Duodenal mucosa (tissue), 2 donors: Measurements from ENCODE around the gene GPATCH2L.

Experiments used
- H3K27ac ChIP-seq: one replicate; pipeline ENCODE4 v1.7.0; 2013; ENCODE audit warnings: low read depth, low read length
- H3K27me3 ChIP-seq, 2 donors: one replicate each; pipeline ENCODE4 v1.7.0; 2013; ENCODE audit warnings: low read length in 2 of 2, control low read depth in 1 of 2; ENCODE audit not compliant: insufficient read depth in 2 of 2, control insufficient read depth in 1 of 2
- H3K36me3 ChIP-seq, 2 donors: one replicate each; pipeline ENCODE4 v1.7.0; 2013; ENCODE audit warnings: low read length in 2 of 2, control low read depth in 1 of 2; ENCODE audit not compliant: insufficient read depth in 2 of 2, control insufficient read depth in 1 of 2
- H3K4me1 ChIP-seq, 2 donors: one replicate each; pipeline ENCODE4 v1.7.0; 2013; ENCODE audit warnings: low read length in 2 of 2, control low read depth in 1 of 2; ENCODE audit not compliant: insufficient read depth in 2 of 2, control insufficient read depth in 1 of 2
- H3K4me3 ChIP-seq, 2 donors: one replicate each; pipeline ENCODE4 v1.7.0; 2013; ENCODE audit warnings: low read length in 2 of 2, low read depth in 1 of 2
- H3K9ac ChIP-seq, 2 donors: one replicate each; pipeline ENCODE4 v1.7.0; 2013; ENCODE audit warnings: low read length in 2 of 2, low read depth in 1 of 2
- H3K9me3 ChIP-seq, 2 donors: one replicate each; pipeline ENCODE4 v1.7.0; 2013; ENCODE audit warnings: low read length in 2 of 2, control low read depth in 1 of 2; ENCODE audit not compliant: control insufficient read depth in 1 of 2

The GPATCH2L gene

DNA sequence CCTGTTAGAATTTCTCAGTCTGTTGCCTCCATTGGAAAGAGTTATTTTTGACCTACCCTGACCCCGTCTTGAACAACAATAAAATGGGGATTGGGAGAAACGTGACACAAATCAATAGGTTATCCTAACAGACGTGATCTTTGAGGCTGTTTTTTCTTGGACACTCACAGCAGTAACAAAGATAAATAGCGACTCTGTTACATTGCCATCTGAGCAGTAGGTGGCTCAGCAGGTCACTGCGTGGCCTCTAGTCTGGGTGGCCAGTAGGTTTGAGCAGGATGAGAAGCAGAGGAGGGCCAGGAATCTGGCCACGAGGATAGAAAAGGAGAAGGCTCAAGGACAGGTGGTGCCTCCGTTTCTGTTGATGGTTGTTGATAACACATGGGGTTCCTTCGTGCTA lies 101.4 kb downstream of the GPATCH2L start:
- Histone ChIP-seq H3K9me3 (no peaks in the 10 kb centered on the region), H3K9ac (no peak overlapping the region), H3K4me1 (no peaks in the 10 kb centered on the region), H3K4me3 (no peak overlapping the region), H3K27me3 (peaks cover 0 to 7% of the 10 kb centered on the region in 2 donors), H3K27ac (no peak overlapping the region), H3K36me3 (no peaks in the 10 kb centered on the region)

- Histone ChIP-seq H3K27me3 (peaks cover 0 to 7% of the 10 kb centered on the region in 2 donors), H3K36me3 (no peaks in the 10 kb centered on the region)
Measured at GRCh38 chr14:76256545-76256944, 104.8 kb downstream of the GPATCH2L start.

GRCh38 chr14:76257111-76257803 lies 105.5 kb downstream of the GPATCH2L start:
- H3K27me3 ChIP-seq, result no peaks in the 10 kb centered on the region
- H3K4me3 ChIP-seq, result no peak overlapping the region
- H3K36me3 ChIP-seq, result no peaks in the 10 kb centered on the region
- no peak overlapping the region for H3K9ac ChIP-seq
- H3K4me1 ChIP-seq, result no peaks in the 10 kb centered on the region
- no peak overlapping the region for H3K27ac ChIP-seq
- H3K9me3 ChIP-seq, result no peaks in the 10 kb centered on the region

More at GRCh38 chr14:76256545-76256944, 104.8 kb downstream of the GPATCH2L start:
- Histone ChIP-seq H3K9me3 (no peaks in the 10 kb centered on the region), H3K9ac (no peak overlapping the region), H3K4me3 (no peak overlapping the region), H3K27ac (no peak overlapping the region), H3K4me1 (no peaks in the 10 kb centered on the region)

GRCh38 chr14:76257842-76258397 lies 106.2 kb downstream of the GPATCH2L start:
- H3K4me3 ChIP-seq, result no peak overlapping the region
- H3K27ac ChIP-seq, result no peak overlapping the region
- no peak overlapping the region for H3K9ac ChIP-seq
- H3K36me3 ChIP-seq, result no peaks in the 10 kb centered on the region
- H3K9me3 ChIP-seq, result no peaks in the 10 kb centered on the region
- H3K4me1 ChIP-seq, result no peaks in the 10 kb centered on the region
- H3K27me3 ChIP-seq, result no peaks in the 10 kb centered on the region

DNA sequence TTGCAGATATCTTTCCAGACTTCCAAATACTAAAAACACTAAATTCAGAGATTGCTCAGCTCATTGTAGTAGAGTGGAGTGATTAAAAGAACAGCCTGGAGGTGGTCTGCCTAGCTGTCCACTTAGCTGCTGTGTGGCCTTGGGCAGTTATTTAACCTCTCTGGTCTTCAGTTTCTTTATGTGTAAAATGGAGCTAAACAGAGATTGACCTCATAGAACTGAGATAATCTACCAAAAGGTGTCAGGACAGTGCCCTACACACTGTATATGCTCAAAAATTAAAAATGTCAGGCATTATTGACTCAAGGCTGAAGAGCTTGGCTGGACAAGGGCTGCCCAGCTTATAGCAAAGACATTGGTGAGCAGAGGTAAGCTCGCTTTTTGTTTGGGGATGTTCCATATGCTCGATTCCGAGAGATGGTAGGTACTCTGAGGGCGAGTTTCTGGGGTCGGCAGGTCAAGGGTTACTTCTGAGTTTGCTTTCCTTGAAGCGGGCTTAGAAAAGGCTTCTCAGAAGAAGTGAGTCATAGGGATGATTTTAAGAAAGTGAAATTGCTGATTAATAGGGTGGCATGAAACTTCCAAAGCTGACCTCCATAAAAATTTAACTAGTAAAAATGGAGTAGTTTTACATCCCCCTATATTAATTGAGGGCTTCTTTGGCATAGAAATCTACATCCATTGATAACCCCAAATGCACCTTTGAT lies 107.5 kb downstream of the GPATCH2L start:
- H3K27ac ChIP-seq, result no peak overlapping the region
- H3K4me1 ChIP-seq, result no peaks in the 10 kb centered on the region
- no peaks in the 10 kb centered on the region for H3K9me3 ChIP-seq
- H3K27me3 ChIP-seq, result no peaks in the 10 kb centered on the region
- no peaks in the 10 kb centered on the region for H3K36me3 ChIP-seq
- no peak overlapping the region for H3K9ac ChIP-seq
- H3K4me3 ChIP-seq, result no peak overlapping the region

DNA sequence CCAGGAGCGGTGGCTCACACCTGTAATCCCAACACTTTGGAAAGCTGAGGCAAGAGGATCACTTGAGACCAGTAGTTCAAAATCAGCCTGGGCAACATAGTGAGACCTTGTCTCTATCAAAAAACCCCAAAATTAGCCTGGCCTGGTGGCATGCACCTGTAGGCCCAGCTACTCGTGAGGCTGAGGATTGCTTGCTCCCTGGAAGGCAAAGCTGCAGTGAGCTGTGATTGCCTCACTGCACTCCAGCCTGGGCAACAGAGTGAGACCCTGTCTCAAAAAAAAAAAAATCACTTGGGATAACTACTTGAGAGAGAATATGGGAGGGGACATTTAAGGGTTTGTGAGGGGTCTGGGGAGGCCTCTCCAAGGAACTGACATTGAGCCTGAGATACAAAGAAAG lies 109.0 kb downstream of the GPATCH2L start:
- no peaks in the 10 kb centered on the region for H3K27me3 ChIP-seq
- no peaks in the 10 kb centered on the region for H3K4me1 ChIP-seq
- H3K4me3 ChIP-seq, result no peak overlapping the region
- H3K9me3 ChIP-seq, result no peaks in the 10 kb centered on the region
- no peak overlapping the region for H3K9ac ChIP-seq
- no peak overlapping the region for H3K27ac ChIP-seq
- no peaks in the 10 kb centered on the region for H3K36me3 ChIP-seq

GRCh38 chr14:76261371-76261811 lies 109.7 kb downstream of the GPATCH2L start:
- Histone ChIP-seq H3K27me3 (no peaks in the 10 kb centered on the region), H3K4me3 (no peak overlapping the region), H3K36me3 (no peaks in the 10 kb centered on the region), H3K4me1 (no peaks in the 10 kb centered on the region), H3K9ac (no peak overlapping the region), H3K27ac (no peak overlapping the region), H3K9me3 (no peaks in the 10 kb centered on the region)

DNA sequence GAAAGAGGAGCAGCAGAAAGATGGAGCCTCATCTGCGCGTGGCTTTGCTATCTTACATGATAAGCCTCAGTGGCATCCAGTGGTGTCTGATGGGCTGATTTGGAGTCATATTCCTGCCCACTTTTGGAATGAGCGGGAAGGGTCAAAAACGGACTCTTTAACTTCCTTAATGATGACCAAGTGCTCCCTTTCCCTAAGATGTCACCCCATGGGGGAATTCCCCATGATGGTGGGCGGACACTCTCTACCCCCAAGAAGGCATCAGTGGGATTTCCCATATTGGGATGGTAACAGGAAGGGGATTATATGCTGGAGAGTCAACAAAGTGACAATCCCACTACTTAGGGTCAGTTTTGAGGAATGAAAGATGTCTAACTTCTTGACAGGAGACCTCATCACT lies 110.9 kb downstream of the GPATCH2L start:
- Histone ChIP-seq H3K27me3 (no peaks in the 10 kb centered on the region), H3K27ac (no peak overlapping the region), H3K36me3 (no peaks in the 10 kb centered on the region), H3K4me1 (no peaks in the 10 kb centered on the region), H3K4me3 (no peak overlapping the region), H3K9me3 (no peaks in the 10 kb centered on the region), H3K9ac (no peak overlapping the region)
